PC-3 (cell line): ENCODE results near the gene PQBP1.

ENCODE experiments used
- EZH2 ChIP-seq: fragments of 300-600 bp; sonication (generic); IDR thresholded peaks from one replicate; pipeline ENCODE4 v1.6.1; 2017; ENCODE audit warnings: antibody characterized with exemption, mild to moderate bottlenecking, low read length; ENCODE audit not compliant: unreplicated experiment
- EZH2phosphoT487 ChIP-seq: fragments of 300-600 bp; sonication (generic); IDR thresholded peaks from 2 replicates; pipeline ENCODE4 v1.6.1; 2018; ENCODE audit warnings: mild to moderate bottlenecking, antibody characterized with exemption, low read length, borderline replicate concordance
- TF ChIP-seq, protein P1 (sequence below): fragments of 300-600 bp; sonication (generic); conservative IDR thresholded peaks from 2 replicates; pipeline ENCODE4 v1.5.1; 2017; ENCODE audit warnings: antibody characterized with exemption, low read depth, mild to moderate bottlenecking, low read length

DNA sequence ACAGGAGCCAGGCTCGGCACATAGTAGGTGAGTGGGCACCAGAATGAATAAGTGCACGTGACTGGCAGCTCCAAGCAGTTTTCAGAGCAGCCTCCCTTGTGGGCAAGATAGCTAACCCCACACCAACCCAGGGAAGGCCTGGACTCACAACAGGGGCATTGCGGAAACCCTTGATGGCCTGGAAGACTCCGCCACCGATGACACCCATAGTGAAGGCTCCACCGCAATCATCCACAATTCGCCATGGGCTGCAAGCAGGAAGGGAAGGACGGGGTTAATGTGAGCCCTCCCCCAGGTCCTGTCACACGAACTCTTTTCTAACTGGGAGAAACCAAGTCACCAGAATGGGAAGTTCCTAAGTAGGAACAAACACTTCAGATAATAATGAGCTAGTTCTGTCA is 1.1 kb upstream of the PQBP1 start:
- TF ChIP-seq, protein P1, sequence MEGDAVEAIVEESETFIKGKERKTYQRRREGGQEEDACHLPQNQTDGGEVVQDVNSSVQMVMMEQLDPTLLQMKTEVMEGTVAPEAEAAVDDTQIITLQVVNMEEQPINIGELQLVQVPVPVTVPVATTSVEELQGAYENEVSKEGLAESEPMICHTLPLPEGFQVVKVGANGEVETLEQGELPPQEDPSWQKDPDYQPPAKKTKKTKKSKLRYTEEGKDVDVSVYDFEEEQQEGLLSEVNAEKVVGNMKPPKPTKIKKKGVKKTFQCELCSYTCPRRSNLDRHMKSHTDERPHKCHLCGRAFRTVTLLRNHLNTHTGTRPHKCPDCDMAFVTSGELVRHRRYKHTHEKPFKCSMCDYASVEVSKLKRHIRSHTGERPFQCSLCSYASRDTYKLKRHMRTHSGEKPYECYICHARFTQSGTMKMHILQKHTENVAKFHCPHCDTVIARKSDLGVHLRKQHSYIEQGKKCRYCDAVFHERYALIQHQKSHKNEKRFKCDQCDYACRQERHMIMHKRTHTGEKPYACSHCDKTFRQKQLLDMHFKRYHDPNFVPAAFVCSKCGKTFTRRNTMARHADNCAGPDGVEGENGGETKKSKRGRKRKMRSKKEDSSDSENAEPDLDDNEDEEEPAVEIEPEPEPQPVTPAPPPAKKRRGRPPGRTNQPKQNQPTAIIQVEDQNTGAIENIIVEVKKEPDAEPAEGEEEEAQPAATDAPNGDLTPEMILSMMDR = no peak
- TF ChIP-seq EZH2 (no peak), EZH2phosphoT487 (no peak)
